ACHN (cell line): ENCODE measurements around the gene SLC29A3.

Experiments used
- DNase-seq: peaks from one replicate; pipeline ENCODE4 v3.0.0-alpha.2; 2015
- in situ Hi-C: cut with HindIII; loops from 2 replicates; pipeline ENCODE4 v1.10.0; 2017; ENCODE audit warnings: low sequenced_read_pairs, low pct_ligation_motif_present, low pct_unique_long_range_greater_than_20kb

Gene SLC29A3

DNA sequence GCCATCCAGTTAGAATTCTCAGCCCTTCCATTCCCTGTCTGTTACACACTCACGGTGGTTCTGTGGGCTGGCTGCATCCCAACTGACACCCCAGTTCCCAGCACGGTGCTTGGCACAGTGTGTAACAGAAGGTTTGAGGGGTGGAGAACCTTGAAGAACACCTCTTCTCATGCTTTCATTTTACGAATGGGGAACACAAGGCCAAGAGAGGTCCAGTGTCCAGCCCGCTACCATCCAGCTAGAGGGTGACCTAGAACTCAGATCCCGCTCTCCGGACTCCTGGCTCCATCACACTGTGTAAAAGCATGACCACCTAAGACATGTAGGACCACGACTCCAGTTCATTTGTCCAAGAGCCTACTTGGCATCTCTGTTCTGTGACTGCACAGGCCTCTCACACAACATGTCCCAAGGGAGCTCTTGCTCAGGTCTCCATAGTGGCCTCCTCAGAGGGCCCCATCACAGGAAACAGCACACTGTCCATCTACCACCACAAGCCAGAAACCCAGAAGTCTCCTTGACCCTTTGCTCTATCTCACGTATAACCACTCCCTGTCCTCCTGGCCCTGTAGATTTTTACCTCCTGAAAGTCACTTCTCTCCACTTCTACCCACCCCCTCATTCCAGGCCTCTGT is 74.9 kb downstream of the SLC29A3 start:
- in situ Hi-C loops, result no loop called here
- no peak for DNase-seq

- in situ Hi-C loops, result no loop called here
- DNase-seq, result no peak
These were observed 76.0 kb downstream of the SLC29A3 start for GRCh38 chr10:71394926-71395562.

DNA sequence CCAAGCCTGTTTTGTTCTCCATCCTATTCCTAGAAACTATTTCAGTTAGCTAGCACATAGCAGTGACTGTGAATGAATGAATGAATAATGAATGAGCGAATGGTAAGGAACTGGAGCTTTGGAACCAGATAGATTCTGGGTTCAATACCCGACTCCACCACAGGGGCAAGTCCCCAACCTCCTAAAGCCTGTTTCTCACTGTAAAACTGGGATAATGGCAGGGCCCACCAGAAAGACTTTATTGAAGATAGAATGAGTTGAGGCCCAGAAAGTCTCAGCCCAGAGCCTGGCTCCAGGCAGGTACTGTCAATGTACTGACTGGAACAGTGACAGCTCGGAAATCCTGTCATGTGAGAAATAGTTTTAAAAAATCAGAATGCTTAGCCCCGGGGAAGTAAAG is 76.6 kb downstream of the SLC29A3 start:
- in situ Hi-C loops, result no loop called here
- no peak for DNase-seq

DNA sequence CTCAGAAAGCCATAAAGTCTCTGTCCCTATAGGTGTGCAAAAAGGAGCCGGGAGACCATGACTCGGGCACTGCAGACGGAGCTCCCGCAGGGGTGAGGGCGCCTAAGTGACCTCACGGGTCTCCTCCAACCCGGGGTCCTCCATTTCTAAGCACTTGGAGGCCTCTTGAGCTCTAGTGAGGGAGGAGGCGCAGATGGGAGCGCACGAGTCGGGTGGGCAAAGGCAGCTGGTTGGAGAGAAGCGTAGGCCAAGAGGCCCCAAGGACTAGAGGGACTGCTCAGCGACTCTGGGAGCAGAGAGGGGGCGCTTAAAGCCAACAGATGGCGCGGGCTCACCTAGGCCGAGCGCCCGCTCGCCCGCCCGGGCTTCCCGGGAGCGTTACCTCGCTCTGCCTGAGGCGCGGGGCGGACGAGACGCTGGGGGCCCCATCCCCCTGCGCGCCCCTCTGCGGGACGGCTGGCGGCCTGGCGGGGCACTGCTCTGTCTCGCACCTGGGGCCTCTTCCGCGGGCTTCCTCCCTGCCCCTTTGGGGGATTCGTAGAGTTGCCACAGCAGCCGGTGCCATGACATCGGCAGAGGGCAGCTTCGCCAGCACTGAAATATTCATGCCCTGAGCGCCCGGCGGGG is 77.1 kb downstream of the SLC29A3 start:
- DNase-seq, result no peak
- in situ Hi-C loops, result no loop called here

DNA sequence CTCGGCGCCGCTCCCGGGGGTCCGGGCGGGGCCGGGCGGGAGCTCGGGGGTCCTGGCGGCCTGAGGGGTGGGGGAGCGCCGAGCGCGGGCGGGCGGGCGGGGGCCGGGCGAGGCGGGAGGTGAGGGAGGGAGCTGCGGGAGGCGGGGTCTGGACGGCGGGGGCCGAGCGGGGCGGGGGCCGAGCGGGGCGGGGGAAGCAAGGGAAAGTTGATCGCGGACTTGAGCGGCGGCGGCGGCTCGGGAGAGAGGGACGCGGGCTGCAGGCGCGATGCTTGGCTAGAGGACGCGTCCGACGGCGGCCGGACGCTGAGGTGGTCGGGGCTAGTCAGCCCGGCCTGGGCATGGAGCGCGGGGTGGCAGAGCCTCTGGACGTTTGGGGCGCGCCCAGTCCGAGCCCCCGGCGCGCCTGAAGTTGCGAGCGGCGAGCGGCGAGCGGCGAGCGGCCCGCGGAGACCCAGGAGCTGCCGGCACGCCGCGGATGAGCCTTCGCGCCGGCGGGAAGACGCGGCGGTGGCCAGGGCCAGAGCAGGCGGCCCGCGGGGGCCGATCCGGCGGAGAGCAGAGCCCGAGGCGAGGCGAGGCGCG is 77.7 kb downstream of the SLC29A3 start, which contains the start of gene CDH23:
TSS of gene CDH23 (plus strand) at position 210 of the 585 bp plus-strand sequence. CDS start 42,912 bp downstream, outside the sequence.
- in situ Hi-C loops, result no loop called here
- no peak for DNase-seq

- in situ Hi-C loops, result no loop called here
- DNase-seq, result no peak
These were observed 78.5 kb downstream of the SLC29A3 start for GRCh38 chr10:71397296-71398212.

GRCh38 chr10:71398976-71399375 is 79.9 kb downstream of the SLC29A3 start:
- in situ Hi-C loops, result no loop called here
- no peak for DNase-seq

GRCh38 chr10:71399946-71400345 is 80.9 kb downstream of the SLC29A3 start:
- in situ Hi-C loops, result no loop called here
- no peak for DNase-seq

DNA sequence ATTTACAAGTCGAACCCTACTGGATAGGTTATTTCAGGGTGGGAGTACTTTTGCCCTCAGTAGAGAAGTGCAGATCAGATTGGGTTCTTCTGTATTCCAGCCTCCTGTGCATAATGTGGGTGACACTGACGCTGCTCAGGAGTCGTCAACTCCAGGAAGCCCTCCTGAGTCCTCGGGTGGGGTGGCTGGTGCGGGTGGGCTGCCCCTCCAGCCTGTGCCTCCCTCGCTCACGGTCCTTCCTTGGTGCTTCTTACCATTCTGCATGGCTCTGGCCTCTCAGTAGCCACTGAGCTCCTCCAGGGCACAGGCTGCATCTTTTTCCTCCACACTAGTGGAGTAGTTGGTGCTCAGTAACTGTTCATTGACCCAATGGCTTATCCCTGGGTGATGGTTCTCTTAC is 82.0 kb downstream of the SLC29A3 start:
- in situ Hi-C loops, result no loop called here
- no peak for DNase-seq

DNA sequence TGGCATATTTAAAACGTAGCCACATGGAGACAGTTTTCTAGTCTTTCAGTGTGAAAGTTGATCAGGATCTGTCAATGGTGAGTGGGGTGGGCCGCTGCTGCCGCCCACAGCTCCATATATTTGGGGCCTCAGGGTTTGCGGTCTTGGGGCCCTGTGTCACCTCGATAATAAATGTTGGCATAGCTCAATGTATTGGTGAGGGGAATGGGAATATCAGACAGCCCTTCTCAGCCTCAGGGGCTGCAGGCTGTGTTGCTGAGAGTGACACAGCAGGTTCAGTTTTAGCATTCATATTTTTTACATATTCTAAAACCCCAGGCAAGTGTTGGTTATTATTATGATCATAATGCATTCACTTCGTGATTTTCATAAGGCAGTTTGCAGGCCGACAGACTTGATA is 82.9 kb downstream of the SLC29A3 start:
- in situ Hi-C loops, result no loop called here
- no peak for DNase-seq

- no peak for DNase-seq
- in situ Hi-C loops, result no loop called here
These were observed 85.6 kb downstream of the SLC29A3 start for GRCh38 chr10:71404503-71405295.

- in situ Hi-C loops, result no loop called here
- DNase-seq, result no peak
These were observed 87.8 kb downstream of the SLC29A3 start for GRCh38 chr10:71406878-71407277.

- in situ Hi-C loops, result no loop called here
- no peak for DNase-seq
These were observed 89.6 kb downstream of the SLC29A3 start for GRCh38 chr10:71408436-71409225.

DNA sequence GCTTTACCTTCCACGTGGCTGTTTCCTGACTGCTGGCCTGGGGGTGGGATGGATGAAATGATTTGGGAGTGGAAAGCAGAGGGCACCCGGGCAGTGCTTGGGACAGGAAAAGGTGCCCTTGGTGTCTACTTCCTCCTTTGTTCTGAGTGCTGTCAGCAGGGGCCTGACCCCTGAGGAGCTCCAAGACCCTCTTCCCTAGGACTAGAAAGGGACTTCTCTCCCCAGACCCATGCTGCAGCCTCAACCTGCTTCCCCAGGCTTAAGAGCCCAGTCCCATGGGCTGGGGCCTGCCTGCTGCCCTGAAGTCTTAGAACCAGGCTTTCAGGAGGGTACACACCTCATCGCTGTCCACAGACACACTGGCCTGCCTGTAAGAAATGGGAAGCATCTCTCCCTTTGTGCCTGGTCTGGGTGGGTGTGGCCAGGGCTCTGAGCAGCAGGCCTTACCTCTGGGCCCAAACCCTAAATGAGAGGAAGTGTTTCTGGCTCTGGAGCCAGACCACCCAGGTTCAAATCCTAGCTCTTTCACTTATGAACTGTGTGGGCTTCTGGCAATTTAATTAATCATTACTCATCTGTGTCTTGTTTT is 90.6 kb downstream of the SLC29A3 start:
- DNase-seq, result no peak
- in situ Hi-C loops, result no loop called here
